Measurements from ENCODE around the gene TTC38.
"Not testable (repeated sequence)": the region's sequence is repeated elsewhere in the genome, so short reads cannot be mapped to it uniquely, and the experiment has no call there.

Gene TTC38

DNA sequence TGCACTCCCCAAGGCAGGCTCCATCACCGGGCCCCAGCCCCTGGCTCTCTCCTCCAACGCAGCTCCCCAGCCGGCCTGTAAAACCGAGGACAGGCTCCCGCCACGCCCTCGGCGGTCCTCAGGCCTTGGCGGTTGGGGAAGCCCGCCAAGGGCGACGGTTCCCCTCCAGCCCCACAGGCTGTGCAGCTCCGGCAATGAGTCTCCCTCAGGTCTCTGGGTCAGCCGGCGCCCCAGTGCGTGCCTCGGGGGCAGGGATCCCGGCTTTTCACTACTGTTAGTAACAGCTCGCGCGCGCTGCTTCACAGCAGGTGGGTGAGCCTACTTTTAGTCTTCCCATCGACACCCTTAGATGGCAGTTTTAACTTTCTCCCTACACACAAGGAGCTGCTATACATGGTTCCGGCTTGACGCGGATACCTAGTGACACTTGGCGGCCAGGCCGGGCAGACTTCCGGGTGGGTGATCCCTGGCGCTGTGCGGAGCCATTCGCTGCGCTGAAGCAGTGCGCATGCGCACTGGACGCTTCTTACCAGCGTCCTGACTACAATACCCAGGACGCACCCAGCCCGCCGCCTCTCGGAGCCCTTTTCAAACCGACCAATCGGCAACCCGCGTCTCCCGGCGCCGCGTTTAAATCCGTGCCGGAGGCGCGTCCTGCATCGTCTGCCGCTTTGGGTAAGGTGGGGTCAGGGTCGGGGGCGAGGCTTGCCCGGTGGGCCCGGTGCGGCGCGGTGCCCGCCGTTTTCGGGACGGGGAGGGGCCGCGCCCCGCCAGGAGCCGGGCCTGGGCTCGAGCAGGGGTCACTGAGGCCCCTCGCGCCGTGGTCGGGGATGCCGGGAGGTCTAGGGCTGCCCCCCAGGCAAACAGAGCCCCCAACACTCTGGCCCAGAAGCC, 28.7 kb downstream of the TTC38 start, which contains the start of gene GTSE1:
Gene GTSE1, plus strand, starts transcription at position 614 of the 894 bp plus-strand sequence. CDS start 531 bp downstream, outside the sequence.
- peak; percentile 92 for DNase-seq (ENCODE audit: low read depth)

DNA sequence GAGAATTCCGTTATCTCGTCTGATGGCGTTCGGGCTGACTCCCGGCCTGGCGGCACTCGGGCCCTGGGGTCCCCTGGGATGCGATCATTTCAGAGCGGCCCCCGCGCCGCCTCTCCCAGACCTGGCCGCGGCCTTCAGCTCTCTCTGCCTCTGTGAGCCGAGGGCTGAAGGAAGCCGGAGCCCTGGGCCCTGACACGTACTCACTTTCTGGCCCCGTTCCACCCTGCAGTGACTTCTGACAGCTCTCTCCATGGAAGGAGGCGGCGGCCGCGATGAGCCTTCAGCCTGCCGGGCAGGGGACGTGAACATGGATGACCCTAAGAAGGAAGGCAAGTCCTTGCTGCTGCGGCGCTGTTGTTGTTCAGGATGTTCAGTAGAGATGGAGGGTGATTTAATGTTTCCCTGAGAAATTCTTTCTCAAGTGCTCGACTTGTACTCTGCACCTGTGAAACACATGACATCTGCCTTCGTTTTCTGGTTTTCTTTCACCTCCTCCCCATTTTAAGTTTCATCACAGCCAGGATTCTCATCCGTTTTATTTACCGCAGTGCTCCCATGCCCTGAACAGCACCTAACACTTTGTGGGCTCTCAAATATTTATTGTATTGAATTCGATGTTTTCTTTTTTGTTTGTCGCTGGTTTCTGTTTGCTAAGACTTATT, 29.5 kb downstream of the TTC38 start:
- no peak for DNase-seq (ENCODE audit: low read depth)

DNA sequence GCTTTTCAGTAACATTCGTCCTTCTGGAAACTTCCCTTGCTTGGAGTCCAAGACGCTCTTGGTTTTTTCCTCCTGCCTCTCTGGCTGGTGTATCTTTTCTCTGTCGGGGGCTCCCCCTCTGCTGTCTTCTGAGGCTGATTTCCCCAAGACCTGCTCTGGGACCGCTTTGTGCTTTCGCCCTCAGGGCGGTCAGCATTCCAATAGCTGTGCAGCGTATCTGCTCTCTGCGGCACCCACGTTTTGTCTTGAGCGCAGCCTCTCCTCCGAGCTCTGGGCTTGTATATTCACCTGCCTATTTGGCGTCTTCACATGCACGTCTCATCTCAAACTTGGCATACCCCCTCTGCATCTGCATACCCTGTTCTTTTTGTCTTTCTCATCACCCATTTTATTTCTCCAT, 31.3 kb downstream of the TTC38 start:
- no peak for DNase-seq (ENCODE audit: low read depth)

DNA sequence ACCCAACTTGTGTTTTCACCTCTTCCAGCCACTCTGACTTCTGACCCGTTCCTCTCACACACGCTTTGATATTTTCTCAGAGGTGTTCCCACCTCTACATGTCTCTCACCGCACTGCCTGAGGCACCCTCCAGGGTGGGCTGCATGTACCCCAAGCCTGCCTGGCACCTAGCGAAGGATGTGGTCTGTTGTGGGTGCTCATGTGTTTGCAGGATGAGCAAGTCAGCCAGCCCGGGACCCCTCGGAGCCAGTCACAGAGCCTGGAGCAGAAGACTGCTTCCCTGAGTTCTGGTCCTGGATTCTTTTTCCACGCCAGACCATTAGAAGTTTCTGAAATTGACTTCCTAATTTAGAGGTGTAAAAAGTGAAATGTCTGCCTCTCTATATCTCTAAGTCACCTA, 32.7 kb downstream of the TTC38 start:
- no peak for DNase-seq (ENCODE audit: low read depth)

DNA sequence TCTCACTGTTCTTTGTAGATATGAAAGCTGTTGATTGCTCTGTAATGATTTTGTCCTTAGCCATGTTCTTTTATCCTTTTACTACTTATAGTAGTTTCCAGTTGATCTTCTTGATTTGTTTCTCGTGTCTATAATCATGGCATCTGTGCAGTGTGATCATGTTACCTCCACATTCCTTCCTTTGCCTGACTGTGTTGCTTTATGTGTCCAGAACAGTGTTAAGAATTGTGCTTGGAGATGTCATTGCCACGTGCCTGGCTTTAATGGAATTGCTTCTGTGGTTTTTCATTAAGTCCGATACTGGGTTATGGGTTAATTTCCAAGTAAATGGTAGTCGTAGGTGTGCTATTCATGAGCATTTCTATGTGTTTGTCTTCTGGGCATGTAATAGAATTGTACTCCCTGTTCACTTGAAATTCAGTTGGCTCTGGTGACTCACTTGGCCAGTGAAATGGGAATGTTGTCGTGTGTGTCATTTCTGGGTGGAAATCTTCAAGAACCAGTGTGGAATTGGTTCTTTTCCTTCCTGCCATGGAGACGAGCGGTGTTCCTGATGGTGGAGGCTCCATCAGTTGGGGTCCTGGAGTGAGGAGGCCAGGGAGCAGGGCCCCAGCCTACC, 35.6 kb downstream of the TTC38 start:
- DNase-seq (ENCODE audit: low read depth): no peak

DNA sequence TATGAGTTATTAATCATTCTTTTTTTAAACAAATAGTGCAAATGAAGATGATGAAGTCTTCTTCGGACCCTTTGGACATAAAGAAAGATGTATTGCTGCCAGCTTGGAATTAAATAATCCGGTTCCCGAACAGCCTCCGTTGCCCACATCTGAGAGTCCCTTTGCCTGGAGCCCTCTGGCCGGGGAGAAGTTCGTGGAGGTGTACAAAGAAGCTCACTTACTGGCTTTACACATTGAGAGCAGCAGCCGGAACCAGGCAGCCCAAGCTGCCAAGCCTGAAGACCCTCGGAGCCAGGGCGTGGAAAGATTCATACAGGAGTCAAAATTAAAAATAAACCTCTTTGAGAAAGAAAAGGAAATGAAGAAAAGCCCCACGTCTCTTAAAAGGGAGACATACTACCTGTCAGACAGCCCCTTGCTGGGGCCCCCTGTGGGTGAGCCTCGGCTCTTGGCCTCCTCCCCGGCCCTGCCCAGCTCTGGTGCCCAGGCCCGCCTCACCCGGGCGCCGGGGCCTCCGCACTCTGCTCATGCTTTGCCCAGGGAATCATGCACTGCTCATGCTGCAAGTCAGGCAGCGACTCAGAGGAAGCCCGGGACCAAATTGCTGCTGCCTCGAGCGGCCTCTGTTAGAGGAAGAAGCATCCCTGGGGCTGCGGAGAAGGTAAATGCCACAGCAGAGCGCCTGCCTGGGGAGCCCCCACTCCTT, 40.6 kb downstream of the TTC38 start:
- no peak for DNase-seq (ENCODE audit: low read depth)

DNA sequence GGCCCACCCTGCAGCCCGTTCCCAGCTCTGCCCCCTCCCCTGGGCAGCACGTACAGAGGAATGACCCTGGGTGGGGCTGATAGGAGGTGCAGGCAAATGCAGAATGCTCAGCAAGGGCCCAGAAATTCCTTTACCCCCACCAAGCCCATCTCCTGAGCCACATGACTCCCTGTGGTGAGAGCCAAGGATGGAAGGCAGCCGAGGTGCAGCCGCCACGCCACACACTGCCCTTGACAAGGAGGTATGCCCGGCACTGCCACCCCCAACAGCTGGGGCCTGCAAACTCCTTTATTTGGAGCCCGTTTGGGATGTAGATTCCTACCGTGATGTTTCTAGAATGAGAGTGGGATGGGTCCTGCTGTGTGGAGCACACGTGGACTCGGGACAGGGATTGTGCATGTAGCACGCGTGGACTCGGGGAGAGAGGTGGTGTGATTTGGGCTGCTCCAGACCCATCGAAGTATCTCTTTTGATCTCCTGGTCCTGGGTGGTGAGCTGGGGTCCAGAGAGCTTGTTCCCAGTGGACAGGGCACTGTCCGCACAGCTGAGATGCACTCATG, 41.8 kb downstream of the TTC38 start:
- no peak for DNase-seq (ENCODE audit: low read depth)

DNA sequence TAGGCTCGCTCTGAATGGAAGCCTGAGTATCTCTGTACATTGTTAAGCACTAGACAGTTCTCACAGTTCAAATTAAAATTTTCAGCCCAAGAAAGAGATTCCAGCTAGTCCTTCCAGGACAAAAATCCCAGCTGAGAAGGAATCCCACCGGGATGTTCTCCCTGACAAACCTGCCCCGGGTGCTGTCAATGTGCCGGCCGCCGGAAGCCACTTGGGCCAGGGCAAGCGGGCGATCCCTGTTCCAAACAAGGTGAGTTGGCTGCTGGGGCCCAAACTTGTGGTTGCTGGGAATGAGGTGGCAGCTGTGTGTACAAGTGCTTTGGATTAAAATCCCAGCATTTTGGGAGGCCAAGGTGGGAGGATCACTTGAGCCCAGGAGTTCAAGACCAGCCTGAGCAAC, 44.2 kb downstream of the TTC38 start:
- DNase-seq (ENCODE audit: low read depth): no peak

DNA sequence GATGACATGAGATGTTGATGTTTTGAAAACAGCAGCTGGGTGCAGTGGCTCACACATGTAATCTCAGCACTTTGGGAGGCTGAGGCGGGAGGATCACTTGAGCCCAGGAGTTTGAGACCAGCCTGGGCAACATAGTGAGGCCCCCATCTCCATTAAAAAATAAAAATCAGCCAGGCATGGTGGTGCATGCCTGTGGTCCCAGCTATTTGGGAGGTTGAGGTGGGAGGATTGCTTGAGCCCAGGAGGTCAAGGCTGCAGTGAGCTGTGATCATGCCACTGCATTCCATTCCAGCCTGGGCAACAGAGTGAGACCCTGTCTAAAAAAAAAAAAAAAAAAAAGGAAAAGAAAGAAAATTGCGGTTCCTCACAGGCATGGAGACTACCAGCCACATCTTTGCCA, 45.0 kb downstream of the TTC38 start:
- not testable (repeated sequence) for DNase-seq (ENCODE audit: low read depth)

DNA sequence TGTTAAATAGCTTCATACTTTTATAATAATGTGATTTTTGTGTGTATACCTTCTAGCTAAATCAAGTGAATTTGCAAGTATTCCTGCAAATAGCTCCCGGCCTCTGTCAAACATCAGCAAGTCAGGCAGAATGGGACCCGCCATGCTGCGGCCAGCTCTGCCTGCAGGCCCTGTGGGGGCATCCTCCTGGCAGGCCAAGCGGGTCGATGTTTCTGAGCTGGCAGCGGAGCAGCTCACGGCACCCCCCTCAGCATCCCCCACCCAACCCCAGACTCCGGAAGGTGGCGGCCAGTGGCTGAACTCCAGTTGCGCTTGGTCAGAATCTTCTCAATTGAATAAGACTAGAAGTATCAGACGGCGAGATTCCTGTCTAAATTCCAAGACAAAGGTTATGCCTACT, 48.2 kb downstream of the TTC38 start:
- no peak for DNase-seq (ENCODE audit: low read depth)

DNA sequence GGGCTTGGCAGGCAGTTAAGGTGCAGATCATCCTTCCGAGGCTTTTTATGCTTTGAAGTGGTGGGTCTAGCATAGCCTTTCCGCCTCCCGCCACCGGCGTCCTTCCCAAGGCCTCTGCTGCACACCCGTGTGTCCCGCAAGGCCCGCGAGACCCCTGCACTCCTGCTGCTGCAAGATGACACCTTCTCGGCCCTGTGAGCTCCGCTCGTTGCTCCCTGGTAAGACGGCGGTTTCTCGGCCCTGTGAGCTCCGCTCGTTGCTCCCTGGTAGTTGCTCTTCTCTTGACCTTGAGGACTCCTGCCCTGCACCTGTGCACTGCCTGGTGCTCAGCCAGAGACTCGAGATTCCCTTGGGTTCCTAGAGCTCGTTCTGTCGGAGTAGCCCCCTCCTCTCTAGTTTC, 49.8 kb downstream of the TTC38 start:
- no peak for DNase-seq (ENCODE audit: low read depth)

DNA sequence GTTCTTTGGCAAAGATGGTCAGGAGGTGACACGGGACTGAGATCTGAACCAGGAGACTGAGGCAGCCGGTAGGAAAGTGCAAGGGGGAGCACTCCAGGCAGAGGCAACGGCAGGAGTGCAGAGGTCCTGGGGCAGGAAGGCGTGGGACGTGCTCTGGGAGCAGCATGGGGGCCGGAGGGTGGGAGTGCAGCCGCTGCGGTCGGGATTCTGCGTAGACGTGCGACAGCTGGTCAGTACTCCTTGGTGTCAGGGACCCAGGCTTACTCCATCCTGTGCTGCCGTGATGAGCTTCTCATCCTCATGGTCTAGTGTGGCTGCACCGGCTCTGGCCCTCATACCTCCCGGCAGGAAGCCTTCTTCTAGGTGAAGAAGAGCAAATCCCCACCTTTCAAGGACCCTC, 50.8 kb downstream of the TTC38 start:
- no peak for DNase-seq (ENCODE audit: low read depth)

DNA sequence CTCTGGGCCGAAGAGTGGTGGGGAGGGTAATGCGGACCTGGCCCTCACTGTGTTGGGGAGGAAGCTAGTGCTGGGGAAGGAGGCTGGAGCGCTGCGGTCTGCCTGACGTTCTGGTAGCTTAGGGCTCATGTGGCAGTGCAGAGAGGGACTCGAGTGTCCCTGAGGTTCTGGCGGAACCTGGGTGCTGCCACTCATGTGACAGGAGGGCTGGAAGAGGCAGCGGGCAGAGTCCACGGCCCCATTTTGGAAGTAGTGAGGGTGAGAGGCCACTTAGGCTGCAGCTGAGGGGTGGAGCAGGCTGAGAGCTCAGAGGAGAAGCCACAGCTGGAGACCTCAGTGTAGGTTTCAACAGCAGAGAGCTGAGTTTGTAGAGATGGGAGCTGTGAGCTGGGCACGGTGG, 51.5 kb downstream of the TTC38 start:
- DNase-seq (ENCODE audit: low read depth): no peak

DNA sequence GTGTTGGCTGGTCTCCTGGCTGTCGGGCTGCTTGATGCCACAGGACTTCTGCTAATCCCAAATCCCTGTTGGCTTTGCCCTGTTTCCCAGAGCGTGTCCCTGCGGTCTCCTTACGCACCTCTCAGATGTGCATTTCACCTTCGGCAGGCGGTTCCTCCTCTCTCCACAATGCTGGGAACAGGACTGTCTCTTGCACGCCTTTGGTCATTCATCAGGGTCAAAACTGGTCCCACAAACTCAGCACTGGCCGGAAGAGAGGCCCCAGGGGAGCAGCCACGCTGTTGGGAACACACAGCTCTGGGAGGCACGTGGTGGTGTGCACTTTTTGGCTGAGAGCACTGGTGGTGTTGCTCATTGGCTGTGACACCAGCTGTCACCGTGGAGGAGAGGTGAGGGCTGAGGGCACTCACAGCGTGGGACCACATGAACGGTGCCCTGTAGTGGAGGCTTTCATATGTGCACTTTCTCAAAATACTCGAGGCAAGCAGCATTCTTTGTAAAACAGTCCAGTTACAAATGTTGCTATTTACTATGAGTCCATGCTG, 52.4 kb downstream of the TTC38 start:
- no peak for DNase-seq (ENCODE audit: low read depth)

DNA sequence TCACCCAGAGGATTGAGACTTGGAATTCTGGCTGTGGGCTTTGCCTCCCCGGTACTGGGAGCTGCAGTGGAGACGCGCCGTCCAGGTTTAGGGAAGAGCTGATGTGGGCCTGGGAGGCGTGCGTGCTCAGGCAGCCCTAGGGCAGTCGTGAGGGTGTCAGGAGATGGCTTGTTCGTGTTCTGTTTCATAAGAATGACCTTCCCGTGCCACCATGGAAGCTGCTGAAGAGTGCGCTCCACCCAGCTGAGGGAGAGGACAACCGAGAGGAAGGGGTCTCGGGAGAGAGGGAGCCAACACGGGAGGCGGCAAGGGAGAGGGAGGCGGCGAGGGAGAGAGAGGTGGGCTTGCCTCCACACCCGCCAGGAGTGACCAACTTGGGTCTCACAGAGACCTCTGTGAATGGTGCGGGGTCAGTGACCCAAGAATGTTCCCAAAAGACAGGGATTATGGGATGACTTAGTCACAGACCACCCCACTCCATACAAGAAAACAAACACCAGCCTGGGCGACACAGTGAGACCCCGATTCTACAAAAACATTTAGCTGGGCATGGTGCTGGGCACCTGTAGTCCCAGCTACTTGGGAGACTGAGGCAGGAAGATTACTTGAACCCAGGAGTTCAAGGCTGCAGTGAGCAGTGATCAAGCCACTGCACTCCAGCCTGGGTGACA, 53.0 kb downstream of the TTC38 start:
- no peak for DNase-seq (ENCODE audit: low read depth)

DNA sequence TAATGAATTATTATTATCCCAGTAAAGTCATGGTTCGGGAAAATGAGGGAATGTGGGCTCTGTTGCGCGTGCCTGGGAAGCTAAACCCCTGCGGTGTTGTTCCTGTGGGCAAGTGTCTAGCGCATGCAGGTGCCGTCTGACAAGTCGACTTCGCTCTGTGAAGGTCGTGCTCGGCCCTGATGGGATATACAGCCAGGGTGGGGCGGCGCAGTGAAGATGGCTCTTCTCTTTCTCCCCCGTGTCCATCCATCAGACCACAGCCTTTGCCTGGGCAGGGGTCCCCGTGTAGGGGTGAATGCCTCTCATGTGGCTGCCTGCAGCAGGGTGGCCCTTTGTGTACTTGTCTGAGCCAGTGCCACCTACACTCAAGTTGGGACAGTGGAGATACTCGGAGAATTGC, 54.9 kb downstream of the TTC38 start:
- no peak for DNase-seq (ENCODE audit: low read depth)

DNA sequence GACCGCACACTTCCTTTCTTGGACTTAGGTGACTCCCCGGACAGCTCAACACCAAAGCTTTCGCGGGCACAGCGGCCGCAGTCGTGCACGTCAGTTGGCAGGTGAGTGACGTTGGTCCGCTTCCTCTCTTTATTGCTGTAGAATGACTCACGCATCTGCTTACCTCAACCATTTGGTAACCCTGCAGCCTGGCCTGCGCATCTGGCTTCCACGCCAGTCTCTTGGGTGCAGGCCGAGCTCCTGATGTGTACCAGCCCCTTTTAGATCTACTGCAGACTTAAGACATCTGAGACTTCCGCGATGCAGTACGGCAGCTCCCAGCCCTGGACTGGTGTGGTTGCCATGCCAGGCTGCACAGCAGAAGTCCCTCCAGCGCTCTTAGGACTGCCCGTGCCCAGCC, 55.4 kb downstream of the TTC38 start:
- DNase-seq (ENCODE audit: low read depth): no peak

DNA sequence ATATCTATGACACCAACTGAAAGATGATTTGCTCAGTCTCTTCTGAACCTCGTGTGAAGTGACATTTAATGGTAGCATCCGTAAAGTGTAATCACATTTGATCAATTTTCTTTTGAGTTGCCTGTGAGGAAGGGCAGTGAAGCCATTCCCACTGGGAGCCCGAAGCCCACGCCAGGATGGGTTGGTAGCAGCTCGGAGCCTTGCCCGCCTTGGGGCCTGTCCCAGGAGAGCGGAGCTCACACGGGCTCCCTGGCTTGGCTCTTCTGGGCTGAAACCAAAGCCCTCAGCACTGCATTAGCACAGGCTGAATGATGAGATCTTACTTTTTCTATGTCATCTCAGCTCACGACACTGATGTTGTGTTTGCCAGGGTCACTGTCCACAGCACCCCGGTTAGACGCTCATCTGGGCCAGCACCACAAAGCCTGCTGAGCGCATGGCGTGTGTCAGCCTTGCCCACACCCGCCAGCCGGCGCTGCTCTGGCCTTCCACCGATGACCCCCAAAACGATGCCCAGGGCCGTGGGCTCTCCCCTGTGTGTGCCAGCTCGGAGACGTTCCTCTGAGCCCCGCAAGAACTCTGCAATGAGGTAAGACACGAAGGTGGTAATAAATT, 58.4 kb downstream of the TTC38 start:
- DNase-seq (ENCODE audit: low read depth): no peak

DNA sequence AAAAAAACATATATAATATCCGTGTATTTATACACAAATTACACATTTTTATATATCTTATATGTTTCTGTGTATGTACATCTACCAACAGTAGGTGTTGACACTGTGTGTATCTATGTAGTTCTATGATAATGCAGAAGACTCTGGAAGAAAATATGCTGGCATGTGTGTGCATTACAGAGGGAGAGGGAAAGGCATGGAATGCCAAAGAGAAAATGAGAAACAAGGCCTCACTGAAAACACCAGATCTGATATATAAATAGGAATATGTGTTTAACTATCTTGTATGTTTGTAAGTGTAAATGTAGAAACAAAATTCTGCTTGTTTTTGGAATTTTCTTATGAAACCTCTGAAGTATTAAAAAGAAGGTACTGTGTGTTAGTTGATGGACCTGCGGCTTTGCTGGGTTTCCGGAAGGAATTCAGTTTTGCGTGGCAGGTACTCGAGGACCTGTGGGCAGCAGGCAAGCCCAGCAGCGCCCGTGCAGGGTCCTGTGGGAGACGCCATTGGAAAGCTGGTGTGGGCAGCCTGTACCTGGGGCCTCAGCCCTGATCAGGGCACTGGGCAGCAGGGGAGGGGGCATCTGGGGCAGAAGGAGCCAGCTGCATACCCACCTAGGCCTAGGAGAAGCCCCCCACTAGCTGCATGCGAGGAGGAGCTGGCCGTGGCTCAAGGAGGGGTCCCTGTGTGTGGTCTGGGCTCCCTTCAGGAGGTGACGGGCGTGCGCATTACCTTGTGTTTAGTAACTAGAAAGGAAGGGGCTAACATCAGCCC, 60.1 kb downstream of the TTC38 start:
- no peak for DNase-seq (ENCODE audit: low read depth)

DNA sequence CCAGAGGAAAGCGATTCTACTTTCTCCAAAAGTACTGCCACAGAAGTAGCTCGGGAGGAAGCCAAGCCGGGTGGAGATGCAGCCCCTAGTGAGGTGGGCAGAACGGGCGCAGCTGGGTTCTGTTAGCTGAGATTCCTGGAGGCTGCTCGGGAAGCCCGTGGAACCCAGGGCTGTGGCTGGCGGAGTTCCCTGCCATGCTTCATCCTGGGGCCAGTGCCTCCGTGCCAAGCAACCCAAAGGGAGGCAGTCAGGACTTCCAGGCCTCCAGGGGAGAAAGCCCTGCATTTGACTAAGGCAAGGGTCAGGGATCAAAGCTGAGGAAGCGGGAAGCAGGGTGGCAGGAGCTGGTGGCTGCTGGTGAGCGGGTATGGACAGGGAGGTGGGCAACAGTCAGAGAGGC, 61.0 kb downstream of the TTC38 start:
- no peak for DNase-seq (ENCODE audit: low read depth)

Data from stimulated activated CD8-positive, alpha-beta memory T cell treated with anti-CD3 and anti-CD28 coated beads, Interleukin-12 subunit alpha, Interleukin-12 subunit beta, amount 100 ng/mL, for 4 hours (primary cell).